ENCODE measurements around the gene NOL12.

DNA sequence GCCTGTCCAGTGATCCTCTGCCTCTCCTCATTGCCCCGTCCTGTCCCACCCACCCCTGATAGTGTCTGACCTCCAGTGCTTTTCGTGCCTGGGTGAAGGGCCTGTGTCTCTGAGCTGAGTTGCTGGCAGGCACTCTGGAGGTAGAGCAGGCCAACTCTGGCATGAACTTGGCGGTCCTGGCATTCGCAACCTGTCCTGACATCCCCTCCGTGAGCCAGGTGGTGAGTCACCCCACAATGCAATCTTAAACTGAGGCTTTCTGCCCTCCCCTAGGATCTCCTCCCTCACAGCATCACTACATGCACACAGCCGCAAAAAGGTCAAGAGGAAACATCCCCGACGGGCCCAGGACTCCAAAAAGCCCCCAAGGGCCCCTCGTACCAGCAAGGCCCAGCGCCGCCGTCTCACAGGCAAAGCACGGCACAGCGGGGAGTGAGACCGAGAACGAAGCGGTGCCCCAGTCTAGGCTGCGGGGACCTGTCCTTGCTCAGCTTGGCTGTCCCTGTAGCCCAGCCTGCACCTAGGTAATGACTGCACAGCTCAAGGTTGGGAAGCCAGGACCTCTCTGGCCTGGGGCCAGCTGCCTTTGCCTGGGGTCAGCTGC, 4.9 kb downstream of the NOL12 start:
- TF ChIP-seq POLR2AphosphoS5 (IDR thresholded peaks at IDR 0.05) (no peak), POLR2A (IDR thresholded peaks at IDR 0.05) (no peak)
